ENCODE data around the gene TNNC1. TPM values are rescaled to one million over a fixed set of nuclear protein-coding genes. Genes with fewer than 3 reads are reported as not detected.

TNNC1 gene
- total and polyA plus RNA-seq, 4 donors = 0.21 to 0.75 (median 0.35) TPM

DNA sequence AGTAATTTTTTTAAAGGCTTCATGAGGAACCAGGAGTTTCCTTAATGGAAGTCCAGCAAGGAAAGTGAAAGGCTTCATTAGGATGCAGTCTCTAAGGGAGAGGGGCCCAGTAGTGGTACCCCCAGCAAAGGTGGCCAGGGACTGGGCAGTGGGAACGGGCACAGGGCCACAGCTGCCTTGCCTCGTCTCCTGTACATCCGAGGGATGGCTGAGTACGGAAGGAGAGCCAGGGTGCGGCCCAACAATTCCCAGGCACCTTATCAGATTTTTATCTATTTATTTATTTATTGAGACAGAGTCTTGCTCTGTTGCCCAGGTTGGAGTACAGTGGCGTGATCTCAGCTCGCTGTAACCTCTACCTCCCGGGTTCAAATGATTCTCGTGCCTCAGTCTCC is 23.4 kb downstream of the TNNC1 start:
- WGBS = 92% methylated on average over 9 of the region's 9 CpGs
- no peak overlapping the region for H3K4me3 ChIP-seq (ENCODE audit: low read depth in 1 of 3, low read length in 3 of 3)
- H3K27ac ChIP-seq (ENCODE audit: low read depth in 1 of 2, low read length in 2 of 2) = no peak overlapping the region
- no peaks in the 10 kb centered on the region for H3K9me3 ChIP-seq (ENCODE audit: control insufficient read depth in 4 of 4, low read length in 3 of 4)
- H3K36me3 ChIP-seq (ENCODE audit: control insufficient read depth in 4 of 4, insufficient read depth in 3 of 4, low read depth in 1 of 4, low read length in 3 of 4) = no peaks in the 10 kb centered on the region
- TF ChIP-seq FOXA1 (IDR thresholded peaks at IDR 0.05) (no peak), RXRA (IDR thresholded peaks at IDR 0.05) (no peak), ZBTB33 (IDR thresholded peaks at IDR 0.05) (no peak), GABPA (IDR thresholded peaks at IDR 0.05 in 1 of 2, conservative IDR thresholded peaks at IDR 0.05 in 1 of 2) (no peak), TAF1 (conservative IDR thresholded peaks at IDR 0.05) (no peak), NR2F2 (IDR thresholded peaks at IDR 0.05) (no peak), RAD21 (IDR thresholded peaks at IDR 0.05) (no peak), JUND (IDR thresholded peaks at IDR 0.05) (no peak), HNF4G (IDR thresholded peaks at IDR 0.05) (no peak)
- TF ChIP-seq, protein P1, sequence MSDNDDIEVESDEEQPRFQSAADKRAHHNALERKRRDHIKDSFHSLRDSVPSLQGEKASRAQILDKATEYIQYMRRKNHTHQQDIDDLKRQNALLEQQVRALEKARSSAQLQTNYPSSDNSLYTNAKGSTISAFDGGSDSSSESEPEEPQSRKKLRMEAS (IDR thresholded peaks at IDR 0.05) = no peak
- TF ChIP-seq, protein P2, sequence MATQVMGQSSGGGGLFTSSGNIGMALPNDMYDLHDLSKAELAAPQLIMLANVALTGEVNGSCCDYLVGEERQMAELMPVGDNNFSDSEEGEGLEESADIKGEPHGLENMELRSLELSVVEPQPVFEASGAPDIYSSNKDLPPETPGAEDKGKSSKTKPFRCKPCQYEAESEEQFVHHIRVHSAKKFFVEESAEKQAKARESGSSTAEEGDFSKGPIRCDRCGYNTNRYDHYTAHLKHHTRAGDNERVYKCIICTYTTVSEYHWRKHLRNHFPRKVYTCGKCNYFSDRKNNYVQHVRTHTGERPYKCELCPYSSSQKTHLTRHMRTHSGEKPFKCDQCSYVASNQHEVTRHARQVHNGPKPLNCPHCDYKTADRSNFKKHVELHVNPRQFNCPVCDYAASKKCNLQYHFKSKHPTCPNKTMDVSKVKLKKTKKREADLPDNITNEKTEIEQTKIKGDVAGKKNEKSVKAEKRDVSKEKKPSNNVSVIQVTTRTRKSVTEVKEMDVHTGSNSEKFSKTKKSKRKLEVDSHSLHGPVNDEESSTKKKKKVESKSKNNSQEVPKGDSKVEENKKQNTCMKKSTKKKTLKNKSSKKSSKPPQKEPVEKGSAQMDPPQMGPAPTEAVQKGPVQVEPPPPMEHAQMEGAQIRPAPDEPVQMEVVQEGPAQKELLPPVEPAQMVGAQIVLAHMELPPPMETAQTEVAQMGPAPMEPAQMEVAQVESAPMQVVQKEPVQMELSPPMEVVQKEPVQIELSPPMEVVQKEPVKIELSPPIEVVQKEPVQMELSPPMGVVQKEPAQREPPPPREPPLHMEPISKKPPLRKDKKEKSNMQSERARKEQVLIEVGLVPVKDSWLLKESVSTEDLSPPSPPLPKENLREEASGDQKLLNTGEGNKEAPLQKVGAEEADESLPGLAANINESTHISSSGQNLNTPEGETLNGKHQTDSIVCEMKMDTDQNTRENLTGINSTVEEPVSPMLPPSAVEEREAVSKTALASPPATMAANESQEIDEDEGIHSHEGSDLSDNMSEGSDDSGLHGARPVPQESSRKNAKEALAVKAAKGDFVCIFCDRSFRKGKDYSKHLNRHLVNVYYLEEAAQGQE (IDR thresholded peaks at IDR 0.05) = no peak
- TF ChIP-seq, protein P3, sequence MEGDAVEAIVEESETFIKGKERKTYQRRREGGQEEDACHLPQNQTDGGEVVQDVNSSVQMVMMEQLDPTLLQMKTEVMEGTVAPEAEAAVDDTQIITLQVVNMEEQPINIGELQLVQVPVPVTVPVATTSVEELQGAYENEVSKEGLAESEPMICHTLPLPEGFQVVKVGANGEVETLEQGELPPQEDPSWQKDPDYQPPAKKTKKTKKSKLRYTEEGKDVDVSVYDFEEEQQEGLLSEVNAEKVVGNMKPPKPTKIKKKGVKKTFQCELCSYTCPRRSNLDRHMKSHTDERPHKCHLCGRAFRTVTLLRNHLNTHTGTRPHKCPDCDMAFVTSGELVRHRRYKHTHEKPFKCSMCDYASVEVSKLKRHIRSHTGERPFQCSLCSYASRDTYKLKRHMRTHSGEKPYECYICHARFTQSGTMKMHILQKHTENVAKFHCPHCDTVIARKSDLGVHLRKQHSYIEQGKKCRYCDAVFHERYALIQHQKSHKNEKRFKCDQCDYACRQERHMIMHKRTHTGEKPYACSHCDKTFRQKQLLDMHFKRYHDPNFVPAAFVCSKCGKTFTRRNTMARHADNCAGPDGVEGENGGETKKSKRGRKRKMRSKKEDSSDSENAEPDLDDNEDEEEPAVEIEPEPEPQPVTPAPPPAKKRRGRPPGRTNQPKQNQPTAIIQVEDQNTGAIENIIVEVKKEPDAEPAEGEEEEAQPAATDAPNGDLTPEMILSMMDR (IDR thresholded peaks at IDR 0.05; ENCODE audit: low read depth, low read length, missing input control) = no peak
- no peak overlapping the region for H3K9ac ChIP-seq (ENCODE audit: low read depth in 1 of 2, low read length in 2 of 2)
- no peaks in the 10 kb centered on the region for H3K27me3 ChIP-seq (ENCODE audit: control insufficient read depth in 4 of 4, insufficient read depth in 4 of 4, low read length in 3 of 4)
- H3K4me1 ChIP-seq (ENCODE audit: control insufficient read depth in 4 of 4, insufficient read depth in 4 of 4, low read length in 3 of 4) = no peaks in the 10 kb centered on the region
- DNase-seq (ENCODE audit: low spot score) = no peak

DNA sequence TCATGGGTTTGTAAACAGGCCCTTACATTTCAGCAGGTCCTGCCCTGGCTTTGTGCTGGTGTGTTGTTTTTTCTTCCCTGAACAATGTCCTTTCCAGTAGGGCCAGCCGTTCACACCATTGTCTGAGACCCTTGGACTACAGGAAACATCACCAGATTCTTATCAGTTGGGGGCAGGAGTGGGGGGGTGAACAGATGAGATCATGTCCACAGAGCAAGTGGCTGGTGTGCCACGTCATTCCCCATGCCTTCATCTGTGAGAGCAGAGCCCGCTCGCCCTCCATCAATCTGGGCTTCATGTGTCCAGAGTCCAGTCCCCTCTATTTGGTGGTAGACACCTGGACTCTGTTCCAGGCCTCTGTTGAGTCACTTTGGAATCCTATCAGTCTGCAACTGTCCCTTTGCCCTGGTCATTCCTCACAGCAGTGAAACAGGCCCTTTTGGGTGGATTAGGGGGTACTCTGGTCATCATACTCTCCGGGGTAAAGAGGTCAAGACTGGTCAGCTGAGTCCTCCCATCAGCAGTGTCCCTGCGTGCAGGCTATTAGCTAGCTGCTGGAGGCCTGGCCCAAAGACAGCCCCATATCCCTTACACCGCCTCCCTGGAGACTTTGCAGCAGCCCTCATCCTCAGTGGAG is 23.9 kb downstream of the TNNC1 start:
- no peak overlapping the region for H3K4me3 ChIP-seq (ENCODE audit: low read depth in 1 of 3, low read length in 3 of 3)
- 85% methylated on average over 7 of the region's 7 CpGs for WGBS
- TF ChIP-seq RAD21 (IDR thresholded peaks at IDR 0.05) (no peak), FOXA2 (IDR thresholded peaks at IDR 0.05) (no peak), HNF4G (IDR thresholded peaks at IDR 0.05) (no peak), NR2F2 (IDR thresholded peaks at IDR 0.05) (no peak), SP1 (IDR thresholded peaks at IDR 0.05) (no peak), FOXA1 (IDR thresholded peaks at IDR 0.05) (no peak), ZBTB33 (IDR thresholded peaks at IDR 0.05) (no peak)
- TF ChIP-seq, protein P1 (IDR thresholded peaks at IDR 0.05) = no peak
- TF ChIP-seq, protein P3 (IDR thresholded peaks at IDR 0.05; ENCODE audit: low read depth, low read length, missing input control) = no peak
- TF ChIP-seq, protein P2 (IDR thresholded peaks at IDR 0.05) = no peak

More for the DNA sequence above, 23.9 kb downstream of the TNNC1 start:
- H3K27me3 ChIP-seq (ENCODE audit: control insufficient read depth in 4 of 4, insufficient read depth in 4 of 4, low read length in 3 of 4) = no peaks in the 10 kb centered on the region
- no peak overlapping the region for H3K27ac ChIP-seq (ENCODE audit: low read depth in 1 of 2, low read length in 2 of 2)
- no peak overlapping the region for H3K9ac ChIP-seq (ENCODE audit: low read depth in 1 of 2, low read length in 2 of 2)
- no peaks in the 10 kb centered on the region for H3K36me3 ChIP-seq (ENCODE audit: control insufficient read depth in 4 of 4, insufficient read depth in 3 of 4, low read depth in 1 of 4, low read length in 3 of 4)
- no peaks in the 10 kb centered on the region for H3K4me1 ChIP-seq (ENCODE audit: control insufficient read depth in 4 of 4, insufficient read depth in 4 of 4, low read length in 3 of 4)
- DNase-seq (ENCODE audit: low spot score) = no peak
- H3K9me3 ChIP-seq (ENCODE audit: control insufficient read depth in 4 of 4, low read length in 3 of 4) = no peaks in the 10 kb centered on the region

All from liver (tissue), 9 donors.